Right cardiac atrium (tissue), 5 donors: ENCODE results near the gene CFAP77. TPM values are rescaled to one million over a fixed set of nuclear protein-coding genes. Genes with fewer than 3 reads are reported as not detected.

Experiments used
- polyA plus RNA-seq: library from polyadenylated mRNA; stranded (reverse); fragments of 200-250 nt; gene quantifications from one replicate; pipeline ENCODE4 v1.2.3, GENCODE V29; 2013
- total RNA-seq, 4 donors: library from RNA; stranded (reverse); fragmentation: NEBNext Ultra II Directional; extraction: Animal tissue kit (Norgen Biotek cat#: 25700); gene quantifications; one replicate each; pipeline ENCODE4 v1.2.1, GENCODE V29; 2021
- donor health status: healthy with polysubstance abuse.
- donor health status: DM: no; HTN: yes; CAD: no.
- donor health status: DM: no; HTN: no; CAD: no.
- donor health status: DM: no; HTN: yes; CAD: no; lungs with severe emphysema.
- donor health status: DM: yes; HTN: yes; CAD: no.

The CFAP77 gene
- total and polyA plus RNA-seq, 5 donors, result 2.3 to 6.5 (median 4.3) TPM

Other genes with a start within 250 kb of the CFAP77 start
- 10 to 100 TPM; 14.4 to 27.4 (median 15.2) TPM for gene NTNG2, start 248.2 kb upstream of the CFAP77 start, total RNA-seq
- gene NTNG2, start 248.2 kb upstream of the CFAP77 start, polyA plus RNA-seq, result 8.6 TPM
- 10 to 100 TPM; 27.3 to 33.1 (median 31.0) TPM for gene SETX, start 55.2 kb upstream of the CFAP77 start, total RNA-seq
- gene SETX, start 55.2 kb upstream of the CFAP77 start, polyA plus RNA-seq, result 15.1 TPM
- 10 to 100 TPM; 13.4 to 21.1 (median 19.0) TPM for gene TTF1, start 3.4 kb upstream of the CFAP77 start, total RNA-seq
- gene TTF1, start 3.4 kb upstream of the CFAP77 start, polyA plus RNA-seq, result 24.7 TPM
- not detected for gene BARHL1, start 172.4 kb downstream of the CFAP77 start, total RNA-seq
- not detected for gene BARHL1, start 172.4 kb downstream of the CFAP77 start, polyA plus RNA-seq